ENCODE results near the gene SPDEF. TPM values are rescaled to one million over a fixed set of nuclear protein-coding genes. Genes with fewer than 3 reads are reported as not detected.

Gene SPDEF
- total and polyA plus RNA-seq, 2 experiments from 2014 or later = 0.69 TPM; not detected in 1

DNA sequence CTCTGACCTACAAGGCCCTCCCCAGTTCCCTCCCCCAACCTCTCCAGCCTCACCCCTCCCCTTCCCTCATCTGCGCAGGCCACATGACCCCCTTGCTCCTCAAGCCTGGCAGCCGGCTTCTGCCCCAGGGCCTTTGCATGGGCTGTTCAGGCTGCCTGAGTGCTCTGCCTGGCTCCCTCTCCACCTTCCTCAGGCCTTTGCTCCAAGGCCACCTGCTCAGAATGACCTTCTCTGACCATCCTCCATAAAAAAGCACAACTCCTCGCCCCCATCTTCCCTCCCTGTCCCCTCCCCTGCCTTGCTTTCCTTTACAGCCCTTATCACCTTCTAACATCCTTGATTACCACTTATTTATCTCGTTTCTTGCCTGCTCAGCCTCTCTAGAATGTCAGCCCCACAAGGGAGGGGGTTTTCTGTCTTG lies 38.7 kb downstream of the SPDEF start:
- no peaks in the 10 kb centered on the region for H3K79me2 ChIP-seq (replicated peaks; ENCODE audit: insufficient read depth)
- H3K36me3 ChIP-seq (ENCODE audit: insufficient read depth) = no peaks in the 10 kb centered on the region
- ATAC-seq = no peak
- H3K4me2 ChIP-seq = no peak overlapping the region
- no peak for DNase-seq (ENCODE audit: low spot score)
- H3K4me1 ChIP-seq (ENCODE audit: insufficient read depth) = no peaks in the 10 kb centered on the region
- H3K9me2 ChIP-seq (ENCODE audit: insufficient read depth) = no peaks in the 10 kb centered on the region
- H3K27ac ChIP-seq (ENCODE audit: low read depth) = no peak overlapping the region
- Mint-ChIP-seq H3K36me3 (ENCODE audit: low read depth) (no peaks in the 10 kb centered on the region; the same call in 2 of the 3 replicates), H3K9me3 (no peaks in the 10 kb centered on the region), H3K27ac (no peak overlapping the region), H3K4me1 (peaks cover 20% of the 10 kb centered on the region), H3K27me3 (ENCODE audit: insufficient read depth, low read depth, poor library complexity) (peaks cover 8% of the 10 kb centered on the region), H3K4me3 (no peak overlapping the region)
- H2AFZ ChIP-seq = no peak overlapping the region
- TF ChIP-seq ZNF331 (CRISPR knock-in tag; IDR thresholded peaks at IDR 0.05; ENCODE audit: low read depth) = no peak
- TF ChIP-seq ZNF114 (CRISPR knock-in tag; IDR thresholded peaks at IDR 0.05) = no peak
- TF ChIP-seq, protein P1, sequence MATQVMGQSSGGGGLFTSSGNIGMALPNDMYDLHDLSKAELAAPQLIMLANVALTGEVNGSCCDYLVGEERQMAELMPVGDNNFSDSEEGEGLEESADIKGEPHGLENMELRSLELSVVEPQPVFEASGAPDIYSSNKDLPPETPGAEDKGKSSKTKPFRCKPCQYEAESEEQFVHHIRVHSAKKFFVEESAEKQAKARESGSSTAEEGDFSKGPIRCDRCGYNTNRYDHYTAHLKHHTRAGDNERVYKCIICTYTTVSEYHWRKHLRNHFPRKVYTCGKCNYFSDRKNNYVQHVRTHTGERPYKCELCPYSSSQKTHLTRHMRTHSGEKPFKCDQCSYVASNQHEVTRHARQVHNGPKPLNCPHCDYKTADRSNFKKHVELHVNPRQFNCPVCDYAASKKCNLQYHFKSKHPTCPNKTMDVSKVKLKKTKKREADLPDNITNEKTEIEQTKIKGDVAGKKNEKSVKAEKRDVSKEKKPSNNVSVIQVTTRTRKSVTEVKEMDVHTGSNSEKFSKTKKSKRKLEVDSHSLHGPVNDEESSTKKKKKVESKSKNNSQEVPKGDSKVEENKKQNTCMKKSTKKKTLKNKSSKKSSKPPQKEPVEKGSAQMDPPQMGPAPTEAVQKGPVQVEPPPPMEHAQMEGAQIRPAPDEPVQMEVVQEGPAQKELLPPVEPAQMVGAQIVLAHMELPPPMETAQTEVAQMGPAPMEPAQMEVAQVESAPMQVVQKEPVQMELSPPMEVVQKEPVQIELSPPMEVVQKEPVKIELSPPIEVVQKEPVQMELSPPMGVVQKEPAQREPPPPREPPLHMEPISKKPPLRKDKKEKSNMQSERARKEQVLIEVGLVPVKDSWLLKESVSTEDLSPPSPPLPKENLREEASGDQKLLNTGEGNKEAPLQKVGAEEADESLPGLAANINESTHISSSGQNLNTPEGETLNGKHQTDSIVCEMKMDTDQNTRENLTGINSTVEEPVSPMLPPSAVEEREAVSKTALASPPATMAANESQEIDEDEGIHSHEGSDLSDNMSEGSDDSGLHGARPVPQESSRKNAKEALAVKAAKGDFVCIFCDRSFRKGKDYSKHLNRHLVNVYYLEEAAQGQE (IDR thresholded peaks at IDR 0.05; ENCODE audit: unreplicated experiment) = no peak
- TF ChIP-seq, protein P2, sequence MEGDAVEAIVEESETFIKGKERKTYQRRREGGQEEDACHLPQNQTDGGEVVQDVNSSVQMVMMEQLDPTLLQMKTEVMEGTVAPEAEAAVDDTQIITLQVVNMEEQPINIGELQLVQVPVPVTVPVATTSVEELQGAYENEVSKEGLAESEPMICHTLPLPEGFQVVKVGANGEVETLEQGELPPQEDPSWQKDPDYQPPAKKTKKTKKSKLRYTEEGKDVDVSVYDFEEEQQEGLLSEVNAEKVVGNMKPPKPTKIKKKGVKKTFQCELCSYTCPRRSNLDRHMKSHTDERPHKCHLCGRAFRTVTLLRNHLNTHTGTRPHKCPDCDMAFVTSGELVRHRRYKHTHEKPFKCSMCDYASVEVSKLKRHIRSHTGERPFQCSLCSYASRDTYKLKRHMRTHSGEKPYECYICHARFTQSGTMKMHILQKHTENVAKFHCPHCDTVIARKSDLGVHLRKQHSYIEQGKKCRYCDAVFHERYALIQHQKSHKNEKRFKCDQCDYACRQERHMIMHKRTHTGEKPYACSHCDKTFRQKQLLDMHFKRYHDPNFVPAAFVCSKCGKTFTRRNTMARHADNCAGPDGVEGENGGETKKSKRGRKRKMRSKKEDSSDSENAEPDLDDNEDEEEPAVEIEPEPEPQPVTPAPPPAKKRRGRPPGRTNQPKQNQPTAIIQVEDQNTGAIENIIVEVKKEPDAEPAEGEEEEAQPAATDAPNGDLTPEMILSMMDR (conservative IDR thresholded peaks at IDR 0.05; ENCODE audit: low read depth in 2 of 2) = no peak
- no peak for TF ChIP-seq STAT1 (IDR thresholded peaks at IDR 0.05; ENCODE audit: unreplicated experiment)
- no peak for TF ChIP-seq CREB1 (CRISPR knock-in tag; IDR thresholded peaks at IDR 0.05; ENCODE audit: low read depth)
- TF ChIP-seq, protein P3, sequence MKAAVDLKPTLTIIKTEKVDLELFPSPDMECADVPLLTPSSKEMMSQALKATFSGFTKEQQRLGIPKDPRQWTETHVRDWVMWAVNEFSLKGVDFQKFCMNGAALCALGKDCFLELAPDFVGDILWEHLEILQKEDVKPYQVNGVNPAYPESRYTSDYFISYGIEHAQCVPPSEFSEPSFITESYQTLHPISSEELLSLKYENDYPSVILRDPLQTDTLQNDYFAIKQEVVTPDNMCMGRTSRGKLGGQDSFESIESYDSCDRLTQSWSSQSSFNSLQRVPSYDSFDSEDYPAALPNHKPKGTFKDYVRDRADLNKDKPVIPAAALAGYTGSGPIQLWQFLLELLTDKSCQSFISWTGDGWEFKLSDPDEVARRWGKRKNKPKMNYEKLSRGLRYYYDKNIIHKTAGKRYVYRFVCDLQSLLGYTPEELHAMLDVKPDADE (IDR thresholded peaks at IDR 0.05) = no peak
- TF ChIP-seq NANOG (IDR thresholded peaks at IDR 0.05; ENCODE audit: borderline replicate concordance) = no peak
- TF ChIP-seq EZH2 (IDR thresholded peaks at IDR 0.05; ENCODE audit: low read depth, unreplicated experiment) = no peak
- TF ChIP-seq, protein P4, sequence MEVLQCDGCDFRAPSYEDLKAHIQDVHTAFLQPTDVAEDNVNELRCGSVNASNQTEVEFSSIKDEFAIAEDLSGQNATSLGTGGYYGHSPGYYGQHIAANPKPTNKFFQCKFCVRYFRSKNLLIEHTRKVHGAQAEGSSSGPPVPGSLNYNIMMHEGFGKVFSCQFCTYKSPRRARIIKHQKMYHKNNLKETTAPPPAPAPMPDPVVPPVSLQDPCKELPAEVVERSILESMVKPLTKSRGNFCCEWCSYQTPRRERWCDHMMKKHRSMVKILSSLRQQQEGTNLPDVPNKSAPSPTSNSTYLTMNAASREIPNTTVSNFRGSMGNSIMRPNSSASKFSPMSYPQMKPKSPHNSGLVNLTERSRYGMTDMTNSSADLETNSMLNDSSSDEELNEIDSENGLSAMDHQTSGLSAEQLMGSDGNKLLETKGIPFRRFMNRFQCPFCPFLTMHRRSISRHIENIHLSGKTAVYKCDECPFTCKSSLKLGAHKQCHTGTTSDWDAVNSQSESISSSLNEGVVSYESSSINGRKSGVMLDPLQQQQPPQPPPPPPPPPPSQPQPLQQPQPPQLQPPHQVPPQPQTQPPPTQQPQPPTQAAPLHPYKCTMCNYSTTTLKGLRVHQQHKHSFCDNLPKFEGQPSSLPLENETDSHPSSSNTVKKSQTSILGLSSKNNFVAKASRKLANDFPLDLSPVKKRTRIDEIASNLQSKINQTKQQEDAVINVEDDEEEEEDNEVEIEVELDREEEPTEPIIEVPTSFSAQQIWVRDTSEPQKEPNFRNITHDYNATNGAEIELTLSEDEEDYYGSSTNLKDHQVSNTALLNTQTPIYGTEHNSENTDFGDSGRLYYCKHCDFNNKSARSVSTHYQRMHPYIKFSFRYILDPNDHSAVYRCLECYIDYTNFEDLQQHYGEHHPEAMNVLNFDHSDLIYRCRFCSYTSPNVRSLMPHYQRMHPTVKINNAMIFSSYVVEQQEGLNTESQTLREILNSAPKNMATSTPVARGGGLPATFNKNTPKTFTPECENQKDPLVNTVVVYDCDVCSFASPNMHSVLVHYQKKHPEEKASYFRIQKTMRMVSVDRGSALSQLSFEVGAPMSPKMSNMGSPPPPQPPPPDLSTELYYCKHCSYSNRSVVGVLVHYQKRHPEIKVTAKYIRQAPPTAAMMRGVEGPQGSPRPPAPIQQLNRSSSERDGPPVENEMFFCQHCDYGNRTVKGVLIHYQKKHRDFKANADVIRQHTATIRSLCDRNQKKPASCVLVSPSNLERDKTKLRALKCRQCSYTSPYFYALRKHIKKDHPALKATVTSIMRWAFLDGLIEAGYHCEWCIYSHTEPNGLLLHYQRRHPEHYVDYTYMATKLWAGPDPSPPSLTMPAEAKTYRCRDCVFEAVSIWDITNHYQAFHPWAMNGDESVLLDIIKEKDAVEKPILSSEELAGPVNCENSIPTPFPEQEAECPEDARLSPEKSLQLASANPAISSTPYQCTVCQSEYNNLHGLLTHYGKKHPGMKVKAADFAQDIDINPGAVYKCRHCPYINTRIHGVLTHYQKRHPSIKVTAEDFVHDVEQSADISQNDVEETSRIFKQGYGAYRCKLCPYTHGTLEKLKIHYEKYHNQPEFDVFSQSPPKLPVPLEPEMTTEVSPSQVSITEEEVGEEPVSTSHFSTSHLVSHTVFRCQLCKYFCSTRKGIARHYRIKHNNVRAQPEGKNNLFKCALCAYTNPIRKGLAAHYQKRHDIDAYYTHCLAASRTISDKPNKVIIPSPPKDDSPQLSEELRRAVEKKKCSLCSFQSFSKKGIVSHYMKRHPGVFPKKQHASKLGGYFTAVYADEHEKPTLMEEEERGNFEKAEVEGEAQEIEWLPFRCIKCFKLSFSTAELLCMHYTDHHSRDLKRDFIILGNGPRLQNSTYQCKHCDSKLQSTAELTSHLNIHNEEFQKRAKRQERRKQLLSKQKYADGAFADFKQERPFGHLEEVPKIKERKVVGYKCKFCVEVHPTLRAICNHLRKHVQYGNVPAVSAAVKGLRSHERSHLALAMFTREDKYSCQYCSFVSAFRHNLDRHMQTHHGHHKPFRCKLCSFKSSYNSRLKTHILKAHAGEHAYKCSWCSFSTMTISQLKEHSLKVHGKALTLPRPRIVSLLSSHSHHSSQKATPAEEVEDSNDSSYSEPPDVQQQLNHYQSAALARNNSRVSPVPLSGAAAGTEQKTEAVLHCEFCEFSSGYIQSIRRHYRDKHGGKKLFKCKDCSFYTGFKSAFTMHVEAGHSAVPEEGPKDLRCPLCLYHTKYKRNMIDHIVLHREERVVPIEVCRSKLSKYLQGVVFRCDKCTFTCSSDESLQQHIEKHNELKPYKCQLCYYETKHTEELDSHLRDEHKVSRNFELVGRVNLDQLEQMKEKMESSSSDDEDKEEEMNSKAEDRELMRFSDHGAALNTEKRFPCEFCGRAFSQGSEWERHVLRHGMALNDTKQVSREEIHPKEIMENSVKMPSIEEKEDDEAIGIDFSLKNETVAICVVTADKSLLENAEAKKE (CRISPR knock-in tag; IDR thresholded peaks at IDR 0.05) = no peak
- TF ChIP-seq EZH2phosphoT487 (IDR thresholded peaks at IDR 0.05; ENCODE audit: unreplicated experiment) = no peak
- H3K27me3 ChIP-seq (ENCODE audit: insufficient read depth) = no peaks in the 10 kb centered on the region
- no peaks in the 10 kb centered on the region; the same call in 1 of the 2 replicates for H4K20me1 ChIP-seq (replicated peaks; ENCODE audit: insufficient read depth)
- no peak overlapping the region for H3K4me3 ChIP-seq
- no peaks in the 10 kb centered on the region for H3F3A ChIP-seq (replicated peaks; ENCODE audit: low read depth)
